GDM1 (cell line): ENCODE results near the gene OR9Q1.
"Not testable (repeated sequence)": the region's sequence is repeated elsewhere in the genome, so short reads cannot be mapped to it uniquely, and the experiment has no call there.

Source experiments
- DNase-seq: peaks from one replicate; lab custom pipeline; 2025; lab: John Stamatoyannopoulos, UW

Gene OR9Q1

DNA sequence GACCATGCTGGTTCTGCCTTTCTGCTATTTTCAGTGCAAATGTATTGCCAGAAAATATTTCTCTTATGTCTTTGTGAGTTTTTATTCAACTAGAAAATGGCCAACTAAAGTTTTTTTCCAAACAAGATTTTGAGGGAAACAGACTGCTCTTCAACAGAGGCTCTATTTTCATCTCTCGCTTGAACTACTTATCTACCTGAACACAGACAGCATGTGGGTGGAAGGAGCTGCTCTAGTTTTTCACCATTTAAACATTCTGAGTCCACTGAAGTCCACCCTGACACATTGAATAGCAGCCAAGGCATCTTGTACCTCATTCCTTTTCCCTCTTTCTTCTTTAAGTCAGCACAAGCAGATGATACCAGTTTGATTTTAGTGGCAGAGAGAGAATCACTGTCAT, 111.5 kb downstream of the OR9Q1 start:
- DNase-seq, result no peak

GRCh38 chr11:58142761-58143160, 119.1 kb downstream of the OR9Q1 start:
- DNase-seq, result no peak

DNA sequence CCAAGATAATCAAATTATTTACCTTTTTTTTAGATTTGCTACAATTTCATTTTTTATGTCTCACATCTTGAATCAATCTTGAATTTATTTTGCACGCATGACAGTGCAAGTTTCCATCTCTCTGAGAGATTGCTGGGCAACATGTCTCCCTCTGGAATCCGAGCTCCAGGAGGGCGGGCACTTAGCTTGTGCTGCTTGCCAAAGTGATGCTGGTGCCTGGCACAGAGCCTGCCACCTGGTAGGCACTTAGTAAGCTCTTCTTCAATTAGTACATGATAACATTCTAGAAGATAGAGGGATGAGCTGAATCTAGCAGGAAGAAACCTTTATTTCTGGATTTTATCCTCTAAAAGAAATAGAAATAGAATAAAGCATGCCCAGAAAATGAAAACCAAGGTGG, 129.1 kb downstream of the OR9Q1 start:
- no peak for DNase-seq

- DNase-seq, result no peak
Measured at GRCh38 chr11:58164389-58164788, 140.7 kb downstream of the OR9Q1 start.

GRCh38 chr11:58164990-58165389, 141.3 kb downstream of the OR9Q1 start:
- no peak for DNase-seq

- no peak for DNase-seq
Measured at GRCh38 chr11:58165504-58166106, 141.9 kb downstream of the OR9Q1 start.

DNA sequence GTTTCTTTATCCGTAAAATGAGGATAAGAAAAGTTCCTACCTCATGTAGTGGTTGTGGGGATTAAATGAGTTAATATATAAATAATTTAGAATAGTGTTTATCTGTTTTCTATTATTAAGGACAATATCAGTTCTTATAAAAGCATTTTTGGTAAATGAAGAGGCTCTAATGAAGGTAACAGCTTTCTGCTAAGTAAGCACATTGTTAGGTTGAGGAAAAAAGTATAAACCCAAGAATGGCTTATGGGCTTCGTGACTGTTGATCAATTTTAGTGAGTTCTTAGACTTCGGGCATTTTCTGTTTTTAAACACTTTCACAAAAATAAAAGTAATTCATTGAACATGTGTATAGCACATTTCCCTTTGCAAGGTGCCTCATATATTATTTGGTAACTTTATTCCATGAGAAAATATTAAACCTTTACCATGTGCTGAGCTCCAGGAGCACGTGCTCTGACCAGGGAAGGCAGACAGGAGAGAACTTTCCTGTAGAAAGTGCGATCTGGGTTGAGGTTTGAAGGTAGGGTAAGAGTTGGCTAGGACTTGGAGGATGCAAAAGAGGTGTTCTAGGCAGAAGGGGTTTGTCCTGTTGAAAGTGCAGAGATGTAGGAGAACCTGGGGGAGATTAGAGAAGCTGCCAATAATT, 153.9 kb downstream of the OR9Q1 start:
- DNase-seq, result no peak

DNA sequence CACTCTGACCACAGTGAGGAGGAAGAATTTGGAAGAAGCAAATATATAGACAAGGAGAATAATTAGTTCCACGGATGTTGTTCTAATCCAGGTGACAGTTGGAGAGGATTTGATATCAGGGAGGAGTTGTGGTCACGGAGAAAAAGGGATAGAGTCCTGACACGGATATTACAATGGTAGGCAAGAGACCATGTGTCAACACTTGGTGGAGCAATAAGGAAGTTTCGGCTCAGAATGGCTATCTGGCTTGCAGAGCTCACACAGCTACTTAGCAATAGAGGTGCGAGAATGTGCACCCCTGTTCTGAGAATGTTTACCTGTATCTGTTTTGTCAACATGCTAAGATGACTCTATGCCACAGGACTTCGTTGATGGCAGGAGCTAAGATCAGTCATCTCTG, 154.8 kb downstream of the OR9Q1 start:
- DNase-seq, result no peak

GRCh38 chr11:58179648-58180047, 156.0 kb downstream of the OR9Q1 start:
- no peak for DNase-seq

- DNase-seq, result no peak
Measured at GRCh38 chr11:58186938-58187337, 163.3 kb downstream of the OR9Q1 start.

GRCh38 chr11:58188770-58189169, 165.1 kb downstream of the OR9Q1 start, which contains the start of gene OR9Q2:
TSS of gene OR9Q2 (plus strand) at chr11:58189070. CDS start at chr11:58190491, 1,421 bp downstream.
- DNase-seq, result no peak

- no peak for DNase-seq
Measured at GRCh38 chr11:58192229-58192628, 168.5 kb downstream of the OR9Q1 start.

GRCh38 chr11:58193391-58193790, 169.7 kb downstream of the OR9Q1 start:
- DNase-seq, result no peak

- no peak for DNase-seq
Measured at GRCh38 chr11:58195939-58196338, 172.3 kb downstream of the OR9Q1 start.

- no peak for DNase-seq
Measured at GRCh38 chr11:58199271-58199670, 175.6 kb downstream of the OR9Q1 start.

DNA sequence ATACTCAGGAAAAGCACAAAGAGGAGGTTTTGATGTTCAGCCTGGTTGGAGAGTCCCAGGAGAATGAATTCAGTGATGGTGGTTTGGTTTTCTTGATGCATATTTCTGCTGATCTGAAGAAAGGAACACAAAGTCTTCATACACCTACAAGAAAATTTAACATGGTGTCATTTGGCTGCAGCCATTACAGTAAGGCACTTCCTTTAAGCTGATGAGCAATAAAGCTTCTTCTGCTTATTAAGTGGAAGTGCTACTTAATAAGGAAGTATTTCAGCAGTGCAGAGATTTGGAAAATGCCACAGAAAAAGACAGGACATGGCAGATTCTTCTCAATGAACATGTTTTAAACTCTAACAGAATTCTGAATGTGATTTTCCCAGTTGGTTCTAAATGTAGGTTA, 180.4 kb downstream of the OR9Q1 start, which contains the start of gene OR1S2:
OR1S2 (minus strand) TSS at position 101 of the 400 bp plus-strand sequence; CDS start at position 101, 0 bp downstream.
- no peak for DNase-seq

DNA sequence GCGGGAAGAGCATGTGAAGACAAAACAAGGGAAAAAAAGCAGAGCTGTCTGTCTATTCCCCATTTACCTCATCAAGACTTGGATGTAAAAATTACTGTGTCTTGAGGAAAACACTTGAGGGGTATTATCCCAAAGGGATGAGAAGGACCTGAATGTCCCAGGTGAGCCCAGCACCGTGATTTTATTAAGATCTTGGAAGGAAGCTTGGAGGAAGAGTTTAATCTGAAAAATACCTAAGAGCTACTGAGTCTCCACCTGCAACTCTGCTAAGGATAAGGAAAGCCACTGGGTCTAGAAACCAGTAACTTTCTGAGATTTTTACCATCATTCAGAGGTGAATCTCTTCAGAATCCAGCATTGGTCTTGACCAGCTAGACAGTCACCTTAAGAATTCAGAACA, 188.7 kb downstream of the OR9Q1 start, which contains the start of gene OR1S1:
OR1S1 (plus strand) TSS at position 301 of the 400 bp plus-strand sequence.
- DNase-seq, result not testable (repeated sequence)

- DNase-seq, result no peak
Measured at GRCh38 chr11:58216476-58216875, 192.8 kb downstream of the OR9Q1 start.

DNA sequence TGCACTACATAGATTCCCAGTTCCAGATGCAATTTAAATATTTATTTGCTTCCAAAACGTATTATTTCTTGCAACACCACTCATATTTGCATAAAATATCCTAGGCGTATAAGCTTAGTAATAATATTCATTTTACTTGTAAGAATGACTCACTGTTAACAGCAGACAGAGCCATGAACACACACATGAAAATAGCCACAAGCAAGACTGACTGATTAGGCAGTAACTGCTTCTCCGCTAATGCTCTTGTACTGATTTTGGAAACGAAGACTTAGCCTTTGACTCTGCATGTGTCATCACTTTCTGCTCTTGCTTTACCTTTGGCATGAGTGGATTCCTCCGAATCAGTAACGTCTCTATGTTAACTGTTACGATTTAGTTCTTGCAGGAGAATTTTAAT, 199.0 kb downstream of the OR9Q1 start:
- DNase-seq, result no peak

DNA sequence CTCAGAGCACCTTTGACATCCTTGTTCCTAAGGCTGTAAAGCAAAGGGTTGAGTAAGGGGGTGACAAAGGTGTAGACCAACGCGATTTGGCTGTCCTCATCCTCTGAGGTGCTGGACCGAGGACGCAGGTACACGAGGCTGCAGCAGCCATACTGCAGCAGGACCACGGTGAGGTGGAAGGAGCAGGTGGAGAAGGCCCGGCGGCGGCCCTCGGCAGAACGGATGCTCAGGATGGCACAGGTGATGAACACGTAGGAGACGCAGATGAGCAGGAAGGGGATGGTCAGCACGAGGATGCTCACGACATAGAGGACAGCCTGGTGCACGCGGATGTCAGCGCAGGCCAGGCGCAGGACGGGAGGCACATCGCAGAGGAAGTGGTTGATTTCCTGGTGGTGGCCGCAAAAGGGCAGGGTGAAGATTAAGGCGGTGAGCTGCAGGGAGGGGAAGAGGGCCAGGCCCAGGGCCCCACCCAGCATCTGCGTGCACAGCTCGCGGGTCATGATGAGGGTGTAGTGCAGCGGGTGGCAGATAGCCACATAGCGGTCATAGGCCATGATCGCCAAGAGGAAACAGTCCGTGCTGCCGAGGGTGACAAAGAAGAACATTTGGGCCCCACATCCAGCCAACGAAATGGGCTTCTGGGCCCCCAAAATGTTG, 204.4 kb downstream of the OR9Q1 start:
- DNase-seq, result no peak
